DMS114 treated with DMSO at 0.1 percent for 48 hours (cell line): Measurements from ENCODE around the gene EFNA4.
"Not testable (repeated sequence)": the region's sequence is repeated elsewhere in the genome, so short reads cannot be mapped to it uniquely, and the experiment has no call there.

Experiments
- DNase-seq: peaks from one replicate; lab custom pipeline; 2025; ENCODE audit not compliant: unreplicated experiment; lab: John Stamatoyannopoulos, UW

Gene EFNA4

DNA sequence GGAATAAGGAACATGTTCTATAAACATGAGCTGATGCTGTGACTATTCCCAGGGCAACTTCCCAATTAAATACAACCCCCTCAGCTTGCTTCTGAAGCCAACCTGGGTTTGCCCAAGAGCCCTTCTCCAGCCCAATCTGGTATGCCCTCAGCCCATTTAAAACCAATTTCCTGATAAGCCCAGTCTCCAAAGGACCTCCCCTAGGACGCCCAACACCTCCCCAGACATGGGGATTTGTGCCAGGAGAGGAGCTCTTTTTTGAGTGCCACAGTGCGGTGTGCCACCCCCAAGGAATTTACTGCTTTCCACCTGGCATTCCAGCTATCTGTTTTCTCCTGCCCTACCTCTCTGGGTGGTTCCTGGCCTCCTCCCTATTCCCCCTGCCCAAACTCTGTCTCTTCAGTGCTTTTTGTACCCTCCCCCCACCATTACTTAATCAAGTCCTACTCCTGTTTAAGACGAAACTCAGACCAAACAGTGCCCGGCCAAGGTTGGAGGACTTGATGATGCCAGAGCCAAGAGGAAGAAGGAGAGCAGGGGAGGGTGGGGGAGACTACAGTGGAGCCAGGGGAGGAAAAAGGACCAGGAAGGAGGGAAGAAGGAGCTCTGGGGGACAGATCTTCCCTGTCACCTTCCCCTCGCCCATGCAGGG is 52.7 kb downstream of the EFNA4 start:
- no peak for DNase-seq

GRCh38 chr1:155117610-155118009 is 54.1 kb downstream of the EFNA4 start:
- DNase-seq, result no peak

DNA sequence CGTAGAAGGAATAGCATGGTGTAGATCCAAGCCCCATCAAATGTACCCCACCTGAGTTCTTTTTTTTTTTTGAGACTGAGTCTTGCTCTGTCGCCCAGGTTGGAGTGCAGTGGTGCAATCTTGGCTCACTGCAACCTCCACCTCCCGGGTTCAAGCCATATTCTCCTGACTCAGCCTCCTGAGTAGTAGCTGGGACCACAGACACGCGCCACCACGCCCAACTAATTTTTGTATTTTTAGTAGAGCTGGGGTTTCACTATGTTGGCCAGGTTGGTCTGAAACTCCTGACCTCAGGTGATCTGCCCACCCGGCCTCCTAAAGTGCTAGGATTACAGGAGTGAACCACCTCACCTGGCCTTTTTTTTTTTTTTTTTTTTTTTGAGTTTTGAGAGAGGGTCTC is 54.5 kb downstream of the EFNA4 start:
- not testable (repeated sequence) for DNase-seq
